NT2/D1 (cell line): Measurements from ENCODE around the gene RIMKLB.
"Not testable (repeated sequence)": the region's sequence is repeated elsewhere in the genome, so short reads cannot be mapped to it uniquely, and the experiment has no call there.

Experiments
- YY1 ChIP-seq: IDR thresholded peaks from 2 replicates; pipeline ENCODE4 v1.6.1; 2011; ENCODE audit not compliant: insufficient read length, insufficient read depth
- ZNF274 ChIP-seq: IDR thresholded peaks from 2 replicates; pipeline ENCODE4 v1.6.1; 2011; ENCODE audit warnings: mild to moderate bottlenecking, low read depth, low read length

- TF ChIP-seq ZNF274, YY1: not testable (repeated sequence)
These were observed 123.1 kb downstream of the RIMKLB start for GRCh38 chr12:8820676-8821407.
